Stimulated activated naive CD4-positive, alpha-beta T cell treated with Interleukin-2 at 50 U/mL for 16 hours (primary cell): ENCODE results near the gene UGDH.
"Not testable (repeated sequence)": the region's sequence is repeated elsewhere in the genome, so short reads cannot be mapped to it uniquely, and the experiment has no call there.

Experiments used
- DNase-seq: peaks from one replicate; lab custom pipeline; 2025; lab: John Stamatoyannopoulos, UW

Gene UGDH

DNA sequence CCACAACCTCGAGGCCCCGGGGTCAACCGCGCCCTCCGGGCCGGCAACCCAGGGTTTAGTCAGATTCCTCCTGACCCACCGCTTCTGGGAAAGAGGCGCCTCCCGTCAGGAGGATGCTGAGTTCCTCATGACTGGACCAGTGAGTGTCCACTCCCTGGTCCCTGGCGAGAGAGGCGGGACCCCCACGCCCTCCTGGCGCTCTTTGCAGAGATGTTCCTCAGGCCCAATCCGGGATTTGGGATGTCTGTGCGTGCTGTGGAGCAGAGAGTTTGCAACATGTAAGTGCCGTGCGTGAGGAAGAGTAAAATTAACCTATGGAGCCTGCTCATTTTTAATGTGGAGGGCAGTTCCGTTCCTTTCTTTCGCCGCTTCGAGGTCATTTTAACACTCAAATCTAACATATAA lies 824 bp upstream of the UGDH start:
- DNase-seq: no peak

DNA sequence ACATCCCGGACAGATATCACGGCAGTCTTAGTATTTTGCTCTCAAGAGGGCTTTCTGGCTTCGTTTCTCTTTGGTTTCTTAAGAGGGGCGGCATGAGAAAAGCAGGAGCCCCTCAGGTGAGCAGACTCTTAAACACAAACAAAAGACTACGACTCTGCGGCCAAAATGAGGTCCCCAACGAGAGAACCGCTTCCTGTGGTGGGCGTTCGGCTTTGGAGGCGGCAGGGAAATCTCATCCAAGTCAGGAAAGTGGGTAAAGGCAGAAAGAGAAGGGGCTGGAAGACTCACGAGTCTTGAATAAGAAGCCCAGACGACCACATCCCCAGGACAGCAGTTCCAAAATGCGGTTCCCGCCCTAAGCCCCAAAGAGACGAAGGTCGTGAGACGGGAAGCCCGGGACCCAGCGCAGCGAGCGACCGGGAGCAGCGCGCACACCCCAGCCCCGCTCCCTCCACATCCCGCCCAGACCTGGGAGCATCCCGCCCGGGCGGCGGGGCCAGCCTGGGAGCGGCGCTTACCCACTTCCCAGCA lies 409 bp downstream of the UGDH start:
- peak; percentile 20 for DNase-seq

DNA sequence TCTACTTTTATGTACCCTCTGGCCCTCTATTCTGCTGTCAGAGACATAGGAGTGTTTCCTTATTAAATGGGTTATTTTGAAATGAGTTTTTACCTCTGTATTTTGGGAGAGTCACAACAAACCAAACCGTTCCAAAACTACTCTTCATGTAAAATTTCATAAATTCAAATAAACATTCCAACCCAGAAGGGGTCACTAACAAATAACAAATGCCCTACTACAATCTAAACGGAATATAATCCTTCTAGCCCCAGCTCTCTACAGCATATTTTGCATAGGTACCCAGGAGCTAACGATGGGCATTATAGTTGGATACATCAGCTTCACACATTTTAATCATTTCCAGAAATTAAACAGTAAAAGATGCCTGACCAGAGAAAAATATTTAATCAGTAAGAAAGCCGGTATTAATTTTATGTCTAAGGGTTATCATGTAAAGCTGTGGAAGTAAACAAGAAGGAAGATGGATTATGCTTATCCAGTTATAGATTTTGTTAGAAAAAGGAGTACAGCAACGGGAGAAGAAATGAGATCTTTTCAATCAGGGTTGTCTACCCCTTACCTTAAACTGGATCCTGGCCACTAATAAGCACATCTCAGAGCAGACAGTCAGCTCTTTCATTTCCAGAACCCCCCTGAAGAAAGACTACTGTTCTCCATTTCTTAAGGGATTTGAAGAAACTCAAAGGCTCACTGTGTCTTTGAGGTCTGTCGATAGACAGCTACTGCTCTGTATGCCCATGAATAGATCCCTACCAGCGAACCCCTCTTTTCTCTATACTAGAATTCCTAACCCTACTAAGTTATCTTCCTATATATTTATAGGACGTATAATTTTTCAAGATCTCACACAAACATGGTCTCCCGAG lies 1.2 kb downstream of the UGDH start:
- DNase-seq: no peak

DNA sequence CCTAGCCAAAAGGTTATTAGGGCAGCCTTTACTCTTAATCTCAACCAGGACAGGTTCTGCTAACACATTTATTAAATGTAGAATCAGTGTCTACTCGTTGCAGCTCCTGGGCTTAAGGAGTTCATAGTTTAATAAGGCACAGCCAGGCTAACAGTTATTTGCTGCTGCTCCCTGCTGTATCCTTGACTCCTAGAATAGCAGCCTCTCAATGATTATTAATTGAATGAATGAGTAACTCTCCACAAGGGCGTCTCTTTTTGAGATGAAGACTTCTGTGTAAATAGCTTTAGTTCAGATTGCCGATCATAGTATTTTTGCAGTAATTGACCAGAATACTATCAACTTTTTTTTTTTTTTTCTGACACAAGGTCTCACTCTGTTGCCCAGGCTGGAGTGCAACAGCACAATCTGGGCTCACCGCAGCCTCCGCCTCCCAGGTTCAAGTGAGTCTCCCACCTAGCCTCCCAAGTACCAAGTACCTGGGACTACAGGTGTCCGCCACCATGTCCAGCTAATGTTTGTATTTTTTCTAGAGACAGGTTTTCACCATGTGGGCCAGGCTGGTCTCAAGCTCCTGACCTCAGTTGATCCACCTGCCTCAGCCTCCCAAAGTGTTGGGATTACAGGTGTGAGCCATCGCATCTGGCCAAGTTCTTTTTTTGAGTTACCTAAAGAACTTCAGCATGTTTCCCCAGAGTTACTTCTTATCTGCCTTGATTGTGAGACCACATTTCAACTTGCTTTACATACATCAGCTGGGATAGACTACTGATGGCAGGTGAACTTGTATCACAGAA lies 2.9 kb downstream of the UGDH start:
- DNase-seq: no peak

DNA sequence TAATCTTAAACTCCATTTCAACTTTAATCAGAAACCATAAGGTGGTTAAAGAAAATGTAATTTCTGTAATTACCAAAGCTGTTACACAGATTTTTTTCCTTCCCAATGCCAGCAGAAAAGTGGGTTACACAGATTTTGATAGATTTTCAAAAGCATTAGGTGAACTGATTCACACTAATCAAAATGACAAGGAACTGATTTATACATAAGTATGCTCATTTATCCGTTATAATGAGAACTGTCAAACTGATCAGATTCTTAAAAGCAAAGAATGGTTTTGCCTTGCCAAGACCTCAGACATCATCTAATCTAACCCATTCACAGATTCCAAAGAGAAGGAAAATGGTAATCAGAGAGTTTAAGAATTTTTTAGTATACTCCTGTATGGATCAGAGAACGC lies 5.2 kb downstream of the UGDH start:
- no peak for DNase-seq

DNA sequence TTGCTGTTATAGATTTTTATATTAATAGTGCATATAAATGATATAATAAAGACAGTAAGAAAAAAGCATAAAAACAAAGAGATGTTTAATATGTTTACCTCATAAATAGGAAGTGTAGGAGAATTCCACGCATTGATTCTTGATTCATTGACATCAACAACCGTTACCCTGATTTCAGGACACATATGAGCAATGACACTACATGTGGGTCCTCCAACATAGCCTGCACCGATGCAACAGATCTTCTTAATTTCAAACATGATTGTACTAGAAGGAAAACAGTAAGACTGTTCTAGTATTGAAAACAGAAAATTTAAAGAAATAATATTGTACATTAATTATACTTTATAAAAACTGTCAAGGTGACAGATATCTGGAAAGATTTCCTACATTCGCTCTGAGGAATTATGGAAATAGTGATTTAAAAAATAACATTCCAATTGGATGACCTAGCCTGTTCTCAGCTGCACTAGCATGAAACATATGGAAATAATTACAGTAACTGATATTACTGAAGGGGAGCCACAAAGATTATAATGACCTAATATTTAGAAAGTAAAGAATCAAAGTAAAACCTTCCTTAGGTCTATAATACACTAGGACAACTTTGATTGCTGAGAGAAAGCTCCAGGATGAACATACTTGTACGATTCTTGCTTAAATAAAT lies 5.9 kb downstream of the UGDH start:
- no peak for DNase-seq

DNA sequence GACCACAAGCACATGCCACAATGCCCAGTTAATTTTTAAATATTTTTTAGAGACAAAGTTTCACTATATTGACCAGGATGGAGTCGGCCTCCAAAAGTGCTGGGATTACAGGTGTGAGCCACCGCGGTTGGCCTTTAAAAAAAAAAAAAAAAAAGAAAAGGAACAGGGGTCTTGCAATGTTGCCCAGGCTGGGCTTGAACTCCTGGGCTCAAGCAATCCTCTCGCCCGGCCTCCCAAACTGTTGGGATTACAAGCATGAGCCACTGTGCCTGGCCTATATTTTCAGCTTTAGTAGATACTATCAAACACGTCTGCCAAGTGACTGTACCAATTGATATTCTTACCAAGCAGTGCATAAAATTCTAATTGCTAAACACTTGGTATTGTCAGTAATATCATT lies 8.8 kb downstream of the UGDH start:
- no peak for DNase-seq

DNA sequence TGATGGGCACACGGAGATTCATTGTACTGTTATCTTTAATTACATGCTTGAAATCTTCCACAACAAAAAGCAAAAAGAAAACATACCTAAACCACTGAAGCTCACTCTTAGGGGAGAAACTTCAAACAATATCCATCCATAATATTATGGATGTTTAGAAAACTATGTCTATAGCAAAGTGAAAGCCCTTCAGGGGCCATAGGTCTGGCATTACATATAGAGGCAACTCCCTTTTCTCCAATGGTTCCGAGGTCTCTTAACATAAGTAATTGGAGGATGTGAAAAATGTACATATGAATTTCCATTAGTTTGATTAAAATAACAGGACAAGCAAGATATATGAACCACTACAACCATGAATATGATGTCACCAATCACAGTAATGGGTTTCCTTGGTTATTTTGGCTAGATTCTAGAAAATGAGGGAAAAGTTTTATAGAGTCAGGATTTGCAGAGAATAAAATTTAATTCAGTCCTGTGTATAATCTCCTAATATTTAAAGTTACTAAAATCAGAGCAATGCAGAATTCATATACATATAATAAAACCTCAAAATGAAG lies 10.8 kb downstream of the UGDH start:
- DNase-seq: no peak

DNA sequence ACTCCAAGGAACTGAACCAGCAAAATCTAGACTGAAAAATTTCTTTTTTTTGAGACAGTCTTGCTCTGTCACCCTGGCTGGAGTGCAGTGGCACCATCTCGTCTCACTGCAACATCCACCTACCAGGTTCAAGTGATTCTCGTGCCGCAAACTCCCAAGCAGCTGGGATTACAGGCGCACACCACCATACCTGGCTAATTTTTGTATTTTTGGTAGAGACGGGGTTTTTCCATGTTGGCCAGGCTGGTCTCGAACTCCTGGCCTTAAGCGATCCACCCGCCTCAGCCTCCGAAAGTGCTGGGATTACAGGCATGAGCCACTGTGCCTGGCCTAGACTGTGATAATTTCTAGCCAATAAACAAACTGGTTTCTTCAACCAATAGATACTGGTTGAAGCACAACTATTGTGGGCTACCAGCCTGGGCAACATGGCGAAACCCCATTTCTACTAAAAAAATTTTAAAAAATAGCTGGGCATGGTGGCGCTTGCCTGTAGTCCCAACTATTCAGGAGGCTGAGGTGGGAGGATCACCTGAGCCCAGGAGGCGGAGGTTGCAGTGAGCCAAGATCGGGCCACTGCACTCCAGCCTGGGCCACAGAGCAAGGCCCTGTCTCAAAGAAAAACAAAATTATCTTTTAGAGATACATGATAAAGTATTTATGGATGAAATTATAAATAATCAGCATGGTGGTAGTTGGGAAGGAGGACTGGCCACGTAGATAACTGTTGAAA lies 11.4 kb downstream of the UGDH start:
- not testable (repeated sequence) for DNase-seq

DNA sequence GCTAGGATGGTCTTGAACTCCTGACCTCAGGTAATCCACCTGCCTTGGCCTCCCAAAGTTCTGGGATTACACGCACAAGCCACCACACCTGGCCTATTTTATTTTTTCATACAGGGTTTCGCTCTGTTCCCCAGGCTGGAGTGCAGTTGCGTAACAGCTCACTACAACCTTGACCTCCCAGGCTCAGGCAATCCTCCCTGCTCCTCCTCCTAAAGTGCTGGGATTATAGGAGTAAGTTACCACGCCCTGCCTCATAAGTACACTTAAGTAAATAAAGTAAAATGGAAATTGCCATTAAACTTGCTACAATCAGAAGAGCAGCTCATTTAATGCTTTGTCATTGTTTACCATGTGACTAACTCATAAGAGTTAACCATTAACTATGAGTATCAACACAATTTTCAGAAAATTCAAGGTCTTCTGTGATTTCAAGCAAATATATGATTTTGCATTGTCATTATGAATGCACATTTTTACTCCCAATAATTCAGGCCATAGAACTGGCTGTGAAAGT lies 12.3 kb downstream of the UGDH start:
- DNase-seq: no peak

DNA sequence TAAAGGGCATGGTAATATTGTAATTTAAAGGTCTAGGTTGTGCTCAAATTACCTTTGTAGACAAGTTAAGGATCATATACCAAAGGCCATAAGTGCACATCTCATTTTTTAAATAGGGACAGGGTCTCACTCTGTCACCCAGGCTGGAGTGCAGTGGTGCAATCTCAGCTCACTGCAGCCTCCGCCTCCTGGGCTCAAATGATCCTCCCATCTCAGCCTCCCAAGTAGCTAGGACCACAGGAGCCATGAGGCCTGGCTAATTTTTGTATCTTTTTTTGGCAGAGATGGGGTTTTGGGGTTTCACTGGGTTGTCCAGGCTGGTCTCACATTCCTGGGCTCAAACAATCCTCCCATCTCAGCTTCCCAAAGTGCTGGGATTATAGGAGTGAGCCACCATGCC lies 13.0 kb downstream of the UGDH start:
- DNase-seq: not testable (repeated sequence)

DNA sequence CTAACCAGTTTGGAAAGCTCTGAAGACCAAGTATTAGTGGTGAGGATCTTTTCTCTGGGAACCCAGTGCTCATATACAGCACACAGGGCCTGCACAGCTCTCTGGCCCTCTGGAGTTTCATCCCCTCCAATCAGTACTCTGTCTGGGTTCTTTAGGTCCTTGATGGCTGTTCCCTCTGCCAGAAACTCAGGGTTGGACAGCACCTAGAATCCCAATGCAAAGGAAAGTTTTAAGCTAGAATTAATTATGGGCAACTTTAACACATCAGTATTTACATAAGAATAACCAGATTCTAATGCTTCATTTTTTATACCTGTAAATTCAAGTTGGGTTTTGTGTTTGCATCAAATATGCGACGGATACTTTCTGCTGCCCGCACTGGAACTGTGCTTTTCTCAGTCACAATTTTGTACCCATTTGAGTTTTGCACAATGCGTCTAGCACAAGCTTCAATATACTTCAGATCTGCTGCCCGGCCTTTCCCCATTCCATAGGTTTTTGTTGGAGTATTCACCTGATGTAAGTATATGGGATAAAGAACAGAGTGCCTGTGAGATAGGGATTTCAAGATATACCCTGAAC lies 16.8 kb downstream of the UGDH start:
- DNase-seq: no peak

DNA sequence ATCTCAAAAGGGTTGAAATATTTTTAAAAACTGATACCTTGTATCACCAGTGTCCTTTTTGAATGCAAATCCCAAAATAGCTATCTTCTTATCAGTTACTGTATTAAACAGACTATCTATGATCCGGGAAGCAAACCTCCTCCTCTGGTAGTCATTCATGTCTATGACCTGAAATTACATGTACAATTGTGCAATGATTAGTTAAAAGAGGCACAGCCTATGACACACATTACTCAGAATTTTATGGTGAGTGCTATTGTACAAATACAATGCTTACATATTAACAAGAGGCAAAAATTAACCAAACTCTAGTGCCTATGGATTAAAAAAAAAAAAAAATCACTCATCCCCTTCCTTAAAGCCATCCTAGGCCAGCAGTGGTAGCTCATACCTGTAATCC lies 21.7 kb downstream of the UGDH start:
- no peak for DNase-seq

DNA sequence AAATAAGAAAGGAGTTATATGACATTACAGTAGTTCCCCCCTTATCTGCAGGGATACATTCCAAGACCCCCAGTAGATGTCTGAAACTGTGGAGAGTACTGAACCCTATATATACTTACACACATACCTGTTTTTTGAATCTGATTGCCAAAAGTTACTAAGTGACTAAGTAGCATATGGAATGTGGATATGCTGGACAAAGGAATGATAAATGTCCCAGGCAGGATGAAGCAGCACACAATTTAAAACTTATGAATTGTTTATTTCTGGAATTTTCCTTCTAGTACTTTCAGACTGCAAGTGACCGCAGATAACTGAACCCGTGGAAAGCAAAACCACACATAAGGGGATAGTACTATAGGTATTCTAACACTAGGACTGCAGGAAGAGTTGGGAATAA lies 22.7 kb downstream of the UGDH start:
- no peak for DNase-seq

DNA sequence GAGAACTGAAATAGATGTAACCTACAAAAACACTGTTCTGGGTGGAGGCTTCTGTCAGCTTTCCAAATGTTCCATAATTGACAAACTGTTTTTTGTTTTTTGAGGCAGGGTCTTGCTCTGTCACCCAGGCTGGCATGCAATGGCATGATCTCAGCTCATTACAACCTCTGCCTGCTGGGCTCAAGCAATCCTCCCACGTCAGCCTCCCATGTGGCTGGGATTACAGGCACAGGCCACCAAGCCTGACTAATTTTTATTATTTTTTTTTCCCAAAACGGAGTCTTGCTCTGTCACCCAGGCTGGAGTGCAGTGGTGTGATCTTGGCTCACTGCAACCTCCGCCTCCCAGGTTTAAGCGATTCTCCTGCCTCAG lies 24.6 kb downstream of the UGDH start:
- not testable (repeated sequence) for DNase-seq

DNA sequence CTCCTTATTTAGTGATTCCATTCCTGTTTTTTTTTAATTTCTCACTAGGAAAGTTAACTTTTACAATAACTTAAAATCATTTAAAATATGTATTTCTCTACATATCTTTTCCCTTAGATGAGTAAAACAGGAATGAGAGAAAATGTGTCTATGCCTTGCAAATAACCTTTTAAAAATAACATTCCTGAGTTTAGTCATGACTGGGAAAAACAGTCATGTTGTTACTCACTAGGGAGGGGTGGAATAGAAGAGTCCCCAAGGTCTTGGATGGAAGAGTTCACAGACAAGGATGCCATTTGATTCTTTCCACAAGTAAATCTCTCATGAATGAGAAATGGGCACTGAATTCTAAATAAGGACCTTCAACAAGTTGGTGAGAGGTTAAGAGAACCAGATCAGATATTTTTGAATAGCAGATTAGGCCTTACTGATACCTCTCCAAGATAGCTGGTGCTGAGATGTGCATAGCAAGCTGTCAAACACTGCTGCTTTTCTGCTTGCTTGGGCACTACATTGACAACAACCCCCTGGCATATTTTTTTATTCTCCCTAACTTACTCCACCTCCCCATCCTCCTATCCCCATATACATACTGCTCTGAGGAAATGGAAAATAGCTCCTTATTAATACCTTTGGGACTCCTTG lies 25.1 kb downstream of the UGDH start:
- no peak for DNase-seq

DNA sequence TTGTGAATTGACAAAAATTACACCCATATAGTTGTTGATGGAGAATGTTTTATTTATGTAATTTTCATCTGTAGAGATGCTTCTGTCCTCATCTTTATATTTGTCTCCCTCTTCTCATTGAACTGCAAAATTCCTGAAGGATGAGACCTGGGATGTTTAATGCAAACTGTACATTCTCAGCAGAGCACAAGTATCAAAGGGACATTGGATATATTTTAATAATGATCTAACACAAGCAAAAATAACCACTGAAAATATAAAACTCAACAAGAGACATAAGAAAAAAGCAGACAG lies 28.6 kb downstream of the UGDH start:
- no peak for DNase-seq

DNA sequence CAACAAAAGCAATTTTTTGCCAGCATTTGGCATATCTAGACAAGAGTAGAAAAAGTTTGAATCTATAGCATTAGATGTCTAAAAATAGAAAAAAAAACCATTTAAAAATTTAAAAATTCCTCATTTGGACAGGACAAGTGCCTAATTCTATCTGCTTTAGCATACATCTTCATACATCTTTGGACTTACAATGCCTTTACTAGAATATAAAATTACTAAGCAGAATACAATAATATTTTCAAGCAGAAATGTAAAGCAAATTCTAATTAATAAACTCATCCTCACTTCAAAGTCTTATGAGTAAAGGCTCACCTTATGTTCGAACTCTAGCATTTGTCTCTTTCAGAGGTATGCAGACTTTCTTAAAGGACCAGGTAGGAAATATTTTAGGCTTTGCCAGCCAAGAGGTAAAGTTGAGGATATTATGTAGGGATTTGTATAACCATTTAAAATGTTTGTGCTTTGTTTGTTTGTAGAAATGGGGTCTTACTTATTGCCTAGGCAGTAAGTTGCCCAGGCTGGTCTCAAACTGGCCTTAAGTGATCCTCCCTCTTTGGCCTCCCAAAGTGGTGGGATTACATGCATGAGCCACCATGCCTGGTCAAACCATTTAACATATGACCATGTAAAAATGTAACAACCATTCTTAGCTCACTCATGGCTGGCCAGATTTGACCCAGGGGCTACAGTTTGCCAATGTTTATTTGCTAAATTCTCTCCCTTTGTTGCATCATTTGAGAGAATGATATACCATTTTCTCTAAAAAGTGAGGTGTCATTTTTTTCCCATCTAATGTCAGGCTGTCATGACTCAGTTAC lies 29.1 kb downstream of the UGDH start:
- no peak for DNase-seq

DNA sequence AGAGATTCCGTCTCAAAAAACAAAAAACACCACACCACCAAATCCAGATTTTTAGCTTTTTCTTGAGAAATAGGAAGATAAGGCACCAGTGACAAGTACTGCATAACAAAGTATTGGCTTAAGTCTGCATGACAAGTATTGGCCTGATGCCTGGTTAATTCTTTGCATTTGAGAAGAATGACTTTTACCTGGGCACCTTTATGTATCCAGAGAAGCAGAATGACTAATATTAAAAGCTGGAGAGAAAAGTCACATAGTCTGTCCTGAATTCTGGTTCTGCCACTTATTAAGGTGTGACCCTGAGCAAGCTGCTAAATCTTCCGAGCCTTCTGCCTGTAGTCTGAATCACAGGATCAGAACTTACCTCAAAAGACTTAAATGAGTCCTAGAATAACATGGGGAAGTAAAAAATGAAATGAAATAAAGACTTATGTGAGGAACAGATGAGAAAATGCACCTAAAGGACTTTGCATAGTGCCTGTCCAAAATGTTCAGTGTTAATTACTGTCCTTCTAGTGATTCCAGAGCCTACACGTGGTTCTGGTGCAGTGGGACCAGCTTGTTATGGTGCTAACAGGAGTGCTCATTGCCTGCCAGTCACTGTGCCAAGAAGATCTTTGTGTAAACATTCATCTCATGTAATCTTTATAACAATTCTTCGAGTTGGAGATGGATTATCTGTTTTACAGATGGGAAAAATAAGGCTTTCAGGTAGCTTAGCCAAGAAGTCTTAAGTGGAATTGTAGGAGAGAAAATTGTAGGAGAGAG lies 31.6 kb downstream of the UGDH start:
- DNase-seq: no peak
